NCI-H1105 treated with DMSO at 0.1 percent for 48 hours (cell line): Measurements from ENCODE around the gene ARHGAP40.

Experiments used
- DNase-seq: peaks from one replicate; lab custom pipeline; 2025; lab: John Stamatoyannopoulos, UW

ARHGAP40 gene

DNA sequence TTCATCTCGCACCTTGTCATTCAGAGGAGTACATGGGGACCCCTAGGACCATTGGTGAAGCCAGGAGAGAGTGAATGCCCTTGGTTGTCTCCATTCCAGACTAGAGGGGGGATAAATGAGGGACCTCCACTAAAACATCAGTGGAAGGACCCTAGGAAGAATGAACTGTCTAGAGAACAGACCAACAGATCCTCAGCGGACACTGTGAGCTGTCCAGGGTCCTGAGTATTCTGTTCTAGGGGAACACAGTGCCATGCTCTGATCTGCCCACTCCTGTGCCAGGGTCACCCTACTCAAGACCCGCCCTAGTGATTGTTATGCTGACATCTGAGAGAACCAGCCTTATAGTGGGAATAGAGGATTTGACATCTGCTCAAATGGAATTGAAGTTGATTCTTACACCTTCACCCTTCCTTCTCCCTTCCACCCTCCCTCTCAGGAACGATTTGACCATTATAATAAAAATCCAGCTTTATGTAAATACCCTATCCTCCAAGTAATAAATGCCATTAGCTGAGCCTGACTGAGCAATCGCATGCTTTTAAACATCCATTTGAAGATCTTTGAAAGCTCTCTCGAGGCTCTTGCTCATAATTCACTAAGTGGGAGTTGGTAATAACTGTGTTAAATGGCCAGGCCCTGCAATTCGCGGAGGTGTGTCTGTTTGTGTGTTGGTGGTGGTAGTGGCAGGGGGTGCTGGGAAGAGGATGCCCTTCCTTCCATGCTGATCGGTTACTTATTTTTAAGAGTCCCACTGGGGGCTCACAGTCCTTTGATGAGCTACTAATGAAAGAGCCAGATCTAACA, 79.1 kb downstream of the ARHGAP40 start:
- DNase-seq: no peak

DNA sequence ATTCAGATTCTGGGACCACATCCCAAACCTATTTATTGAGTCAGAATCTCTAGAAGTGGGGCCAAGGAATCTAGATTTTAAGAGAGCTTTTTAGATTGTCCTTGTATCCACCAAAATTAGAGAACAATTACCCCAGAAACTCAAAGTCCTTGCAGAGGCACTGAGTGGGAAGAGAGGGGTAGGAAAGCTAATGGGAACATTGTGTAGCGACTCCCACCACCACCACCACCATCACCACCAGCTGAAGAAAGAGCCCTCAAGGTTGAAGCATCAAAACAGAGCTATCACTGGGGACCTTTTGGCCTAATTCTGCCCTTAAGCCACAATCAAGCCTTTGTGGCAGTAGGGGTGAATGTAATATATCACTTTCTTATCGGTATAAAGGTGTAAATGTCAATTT, 83.7 kb downstream of the ARHGAP40 start:
- no peak for DNase-seq

DNA sequence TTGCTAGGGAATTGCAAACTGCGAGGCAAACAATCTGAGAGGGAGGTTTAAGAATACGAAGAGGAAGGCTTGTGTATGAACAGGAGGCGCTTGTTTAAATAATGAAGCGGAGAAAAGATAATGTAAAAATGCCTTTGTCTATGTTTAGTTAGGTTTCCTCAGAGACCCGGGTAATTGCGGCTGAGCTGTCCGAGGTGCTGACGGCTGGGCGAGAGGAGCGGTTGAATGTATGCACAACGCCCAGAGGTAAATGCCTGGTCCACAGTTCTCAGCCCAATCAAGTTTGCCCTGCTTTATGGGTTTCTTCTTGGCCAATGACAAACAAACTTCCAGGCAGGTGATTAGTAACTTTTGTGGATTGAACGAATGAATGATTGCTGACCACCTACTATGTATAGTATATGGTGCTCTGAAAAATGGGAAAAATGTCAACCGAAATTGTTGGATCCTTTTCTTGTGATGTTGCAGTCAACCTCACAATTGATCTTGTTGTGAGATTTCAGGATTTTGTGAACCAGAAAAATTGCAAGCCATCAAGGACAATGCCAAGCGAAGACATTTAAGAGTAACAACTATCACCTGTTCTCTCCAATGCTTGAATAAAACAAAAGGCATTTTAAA, 84.4 kb downstream of the ARHGAP40 start:
- no peak for DNase-seq

DNA sequence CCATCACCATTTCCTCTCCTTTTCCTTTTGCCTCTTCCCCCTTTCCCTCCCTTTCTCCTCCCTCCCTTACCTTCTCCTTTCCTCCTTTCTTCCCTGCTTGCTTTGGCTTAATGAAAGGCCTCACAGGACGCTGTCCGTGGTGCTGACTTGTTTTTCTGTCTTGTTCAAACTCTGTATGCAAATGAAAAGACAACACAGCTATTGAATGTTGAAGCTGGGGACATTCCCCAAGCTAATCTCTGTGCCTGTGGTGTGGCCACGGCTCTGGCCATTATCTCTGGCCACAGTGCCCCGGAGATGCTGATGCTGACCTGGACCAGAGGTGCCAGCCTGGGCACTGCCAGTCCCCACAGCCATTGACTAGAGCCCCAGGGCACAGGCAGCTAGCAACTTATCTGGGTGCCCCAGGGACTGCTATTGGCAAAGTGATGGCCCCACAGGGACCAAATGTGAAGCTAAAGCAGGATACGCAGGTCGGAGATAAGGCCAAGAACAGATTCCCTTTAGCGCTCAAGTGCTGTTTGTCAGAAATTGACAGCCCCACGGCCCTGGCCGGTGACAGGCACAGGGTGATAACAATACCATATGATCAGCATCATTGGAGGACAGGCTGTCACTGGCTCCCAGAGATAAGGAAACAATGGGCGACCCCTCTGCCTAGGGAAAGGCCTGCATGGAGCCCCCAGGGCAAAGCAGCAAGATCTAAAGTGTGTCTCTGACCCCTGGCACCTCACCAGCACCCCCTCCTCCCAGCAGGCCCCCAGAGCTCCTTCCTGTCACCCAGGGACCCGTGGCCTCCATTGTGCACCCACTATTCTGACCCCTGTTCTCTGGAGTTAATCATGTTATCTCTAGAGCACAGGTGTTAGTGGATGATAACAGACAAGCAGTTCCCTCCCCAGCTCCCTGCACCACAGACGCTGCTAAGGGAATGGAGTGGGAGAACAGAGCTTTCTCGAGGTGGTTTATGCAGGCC, 91.1 kb downstream of the ARHGAP40 start:
- DNase-seq: no peak

DNA sequence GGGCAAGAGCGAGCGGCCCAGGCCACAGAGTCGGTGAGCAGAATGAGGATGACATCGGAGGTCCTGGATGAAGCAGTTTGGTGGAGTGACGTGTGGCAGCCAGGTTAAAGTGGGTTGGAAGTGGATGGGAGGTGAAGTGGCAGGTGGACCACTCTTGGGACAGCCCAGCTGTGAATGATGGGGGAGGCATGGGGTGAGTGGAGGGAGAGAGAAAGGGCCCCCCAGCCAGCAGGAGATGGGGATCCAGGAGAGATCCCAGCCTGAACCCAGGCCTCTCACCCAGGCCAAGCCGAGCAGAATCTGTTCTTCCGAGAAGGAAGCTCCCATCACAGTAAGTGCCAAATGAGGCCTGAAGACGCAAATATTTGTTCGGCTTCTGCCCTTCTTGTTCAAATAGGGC, 95.7 kb downstream of the ARHGAP40 start:
- DNase-seq: no peak

DNA sequence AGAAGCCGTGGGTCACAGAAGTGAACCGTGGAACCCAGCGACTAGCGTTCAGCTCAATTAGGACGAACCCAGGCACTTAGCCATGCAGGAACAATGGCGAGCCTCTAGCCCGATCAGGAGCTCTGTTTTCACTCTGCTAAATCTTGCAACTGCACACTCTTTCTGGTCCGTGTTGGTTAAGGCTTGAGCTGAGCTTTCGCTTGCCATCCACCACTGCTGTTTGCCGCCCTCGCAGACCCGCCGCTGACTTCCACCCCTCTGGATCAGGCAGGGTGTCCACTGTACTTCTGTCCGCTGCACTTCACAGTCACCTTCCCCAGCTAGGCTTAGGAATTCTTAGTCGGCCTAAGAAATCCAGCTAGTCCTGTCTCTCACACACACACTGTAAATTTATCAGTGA, 96.9 kb downstream of the ARHGAP40 start:
- DNase-seq: no peak

DNA sequence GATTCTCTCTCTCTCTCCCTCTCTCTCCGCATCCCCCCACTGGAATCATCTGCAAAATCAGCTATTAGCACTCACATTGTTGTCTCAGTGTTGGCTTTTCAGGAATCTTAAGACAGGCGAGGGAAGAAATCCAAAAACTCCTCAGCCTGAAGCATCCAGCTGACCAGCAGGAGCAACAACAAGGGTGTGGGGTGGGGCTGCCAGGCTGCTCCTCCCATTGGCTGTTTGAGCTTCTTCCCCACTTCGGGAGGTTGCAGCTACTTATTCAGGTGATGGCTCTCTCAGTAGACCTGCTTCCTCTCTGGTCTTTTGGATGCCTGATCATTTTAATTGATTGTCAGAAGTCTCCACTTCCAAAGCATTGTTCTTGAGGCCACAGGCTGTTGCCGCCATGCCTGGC, 98.5 kb downstream of the ARHGAP40 start:
- no peak for DNase-seq
